Endothelial cell of umbilical vein (primary cell): Measurements from ENCODE around the gene DPP6. TPM values are rescaled to one million over a fixed set of nuclear protein-coding genes. Genes with fewer than 3 reads are reported as not detected.

Experiments used
- BruUV-seq: library from RNA; stranded (reverse); fragments of 400-500 nt; replicated peaks from 2 replicates; lab custom pipeline; 2021; lab: Mats Ljungman, UMichigan
- CTCF ChIA-PET: fragments of 300-600, 350-600 bp; sonication (Branson Sonifier 250); formaldehyde crosslinking; loops from one replicate; lab custom pipeline; 2021; ENCODE audit warnings: antibody characterized with exemption, inconsistent platforms; lab: Charles Lee
- POLR2A ChIA-PET: fragments of 300-600, 350-600 bp; sonication (Branson Sonifier 250); formaldehyde crosslinking; loops from one replicate; lab custom pipeline; 2021; ENCODE audit warnings: antibody characterized with exemption, inconsistent platforms; lab: Charles Lee
- DNase-seq: peaks from one replicate; pipeline ENCODE4 v3.0.0-alpha.2; 2011; ENCODE audit warnings: low read depth, low spot score
- FAIRE-seq: peaks from 2 replicates; lab custom pipeline; 2011; peaks lifted over from hg19 to GRCh38; lab: Jason Lieb, UNC
- H2AFZ ChIP-seq: 2 replicates; pipeline ENCODE4 v1.6.0; 2012; ENCODE audit warnings: low read depth, low read length, control low read depth, inconsistent platforms
- H3K27ac ChIP-seq: 2 replicates; pipeline ENCODE4 v1.5.1; 2011; ENCODE audit warnings: low read depth, mild to moderate bottlenecking, control low read depth, low read length, moderate library complexity; ENCODE audit not compliant: insufficient read depth
- H3K27me3 ChIP-seq, 2 experiments: 2 replicates each; pipeline versions ENCODE4 v1.6.0 to v1.6.1; 2011; ENCODE audit warnings: low read length in 2 of 2, mixed read lengths in 1 of 2; ENCODE audit not compliant: control insufficient read depth in 2 of 2, insufficient read depth in 2 of 2
- H3K36me3 ChIP-seq, 2 experiments: 2 replicates in 1 of 2; 3 replicates in 1 of 2; pipeline ENCODE4 v1.5.1; 2011; ENCODE audit warnings: low read length in 2 of 2, mild to moderate bottlenecking in 1 of 2, moderate library complexity in 1 of 2; ENCODE audit not compliant: control insufficient read depth in 2 of 2, insufficient read depth in 2 of 2; ENCODE audit errors: extremely low read depth in 1 of 2
- H3K4me1 ChIP-seq: 3 replicates; pipeline ENCODE4 v1.5.1; 2011; ENCODE audit warnings: mild to moderate bottlenecking, low read length; ENCODE audit not compliant: control insufficient read depth, insufficient read depth; ENCODE audit errors: extremely low read depth
- H3K4me2 ChIP-seq: 2 replicates; pipeline ENCODE4 v1.6.1; 2011; ENCODE audit warnings: low read length, control low read depth, mixed read lengths; ENCODE audit not compliant: insufficient read depth
- H3K4me3 ChIP-seq, 3 experiments: fragments of 200-600 bp in 1 of 3; sonication (generic), shearing (Covaris generic) in 1 of 3; replicated peaks in 1 of 3; 2 replicates each; pipeline ENCODE4 v1.5.1; 2011 to 2016; ENCODE audit warnings: control low read depth in 3 of 3, low read length in 3 of 3, mild to moderate bottlenecking in 2 of 3, inconsistent platforms in 1 of 3, low read depth in 1 of 3, moderate library complexity in 1 of 3; ENCODE audit not compliant: insufficient read depth in 1 of 3
- H3K79me2 ChIP-seq: 2 replicates; pipeline ENCODE4 v1.6.0; 2012; ENCODE audit warnings: low read length, inconsistent platforms; ENCODE audit not compliant: control insufficient read depth, insufficient read depth
- H3K9ac ChIP-seq: replicated peaks from 2 replicates; pipeline ENCODE3; 2011; ENCODE audit warnings: low read length, control low read depth; ENCODE audit not compliant: insufficient read depth; ENCODE audit errors: extremely low read depth
- H3K9me1 ChIP-seq: replicated peaks from 3 replicates; pipeline ENCODE4 v1.6.0; 2011; ENCODE audit warnings: mild to moderate bottlenecking, low read length; ENCODE audit not compliant: control insufficient read depth, insufficient read depth; ENCODE audit errors: extremely low read depth
- H3K9me3 ChIP-seq: replicated peaks from 2 replicates; pipeline ENCODE4 v1.5.1; 2012; ENCODE audit warnings: low read length, inconsistent platforms; ENCODE audit not compliant: control insufficient read depth, insufficient read depth
- H4K20me1 ChIP-seq: replicated peaks from 2 replicates; pipeline ENCODE3; 2011; ENCODE audit warnings: mild to moderate bottlenecking, low read length; ENCODE audit not compliant: control insufficient read depth, insufficient read depth; ENCODE audit errors: extremely low read depth
- CTCF ChIP-seq, 2 donors: IDR thresholded peaks; 1 replicate in 1 of 2; 2 replicates in 1 of 2; pipeline ENCODE4 v1.5.1; 2011; ENCODE audit warnings: low read length in 2 of 2, mild to moderate bottlenecking in 2 of 2, moderate library complexity in 2 of 2, control low read depth in 1 of 2, inconsistent platforms in 1 of 2, low read depth in 1 of 2; ENCODE audit not compliant: insufficient read depth in 1 of 2; ENCODE audit errors: extremely low read depth in 1 of 2
- EZH2 ChIP-seq: IDR thresholded peaks from 2 replicates; pipeline ENCODE4 v1.6.1; 2012; ENCODE audit warnings: borderline replicate concordance, low read depth, mild to moderate bottlenecking, moderate library complexity, low read length, inconsistent platforms; ENCODE audit not compliant: severe bottlenecking
- FOS ChIP-seq: IDR thresholded peaks from 2 replicates; pipeline ENCODE4 v1.6.1; 2011; ENCODE audit warnings: mild to moderate bottlenecking, low read length, moderate library complexity, borderline replicate concordance; ENCODE audit not compliant: insufficient read depth
- GATA2 ChIP-seq: IDR thresholded peaks from 2 replicates; pipeline ENCODE4 v1.7.0; 2011; ENCODE audit warnings: low read depth, mild to moderate bottlenecking, moderate library complexity, mixed read lengths, low read length; ENCODE audit not compliant: insufficient read length, insufficient read depth
- JUN ChIP-seq: IDR thresholded peaks from 2 replicates; pipeline ENCODE4 v1.6.1; 2011; ENCODE audit warnings: borderline replicate concordance, low read depth; ENCODE audit not compliant: insufficient read length, insufficient read depth
- MAX ChIP-seq: IDR thresholded peaks from 2 replicates; pipeline ENCODE4 v1.6.1; 2011; ENCODE audit not compliant: insufficient read depth, insufficient read length
- MYC ChIP-seq: IDR thresholded peaks from one replicate; pipeline ENCODE4 v1.6.1; 2011; ENCODE audit warnings: mild to moderate bottlenecking, low read depth, low read length
- POLR2A ChIP-seq: IDR thresholded peaks from 2 replicates; pipeline ENCODE4 v1.6.1; 2012; ENCODE audit warnings: low read depth, mild to moderate bottlenecking, control low read depth, low read length
- POLR2AphosphoS5 ChIP-seq: IDR thresholded peaks from 2 replicates; pipeline ENCODE4 v1.6.1; 2012; ENCODE audit warnings: low read depth, mild to moderate bottlenecking, control low read depth, low read length, moderate library complexity; ENCODE audit not compliant: insufficient read depth
- dilution Hi-C: fragments of 300-500 bp; cut with MboI; formaldehyde crosslinking; loops from one replicate; pipeline ENCODE4 v1.15.0; 2019; ENCODE audit warnings: low sequenced_read_pairs; ENCODE audit not compliant: extremely low pct_ligation_motif_present
- intact Hi-C: fragments of 100-400 bp; cut with micrococcal nuclease; formaldehyde crosslinking; loops from one replicate; pipeline ENCODE4 v1.10.0; 2022
- polyA plus RNA-seq, 4 experiments: library from polyadenylated mRNA; depleted of rRNA in 3 of 4; stranded (reverse) in 3 of 4; unstranded in 1 of 4; fragments of >200 nt; gene quantifications; 2 replicates each; pipeline versions ENCODE4 v1.2.1 to v1.2.3, GENCODE V29; 2011 to 2012; ENCODE audit warnings: missing spikeins in 1 of 4
- total RNA-seq: library from RNA; stranded (reverse); gene quantifications from 2 replicates; pipeline ENCODE4 v1.2.3, GENCODE V29; 2021

Gene DPP6
- total and polyA plus RNA-seq, 2 donors (not counting 3 experiments of a cell fraction or from before 2014, with no cell fraction given), result not detected

GRCh38 chr7:154623399-154623798, 571.2 kb downstream of the DPP6 start:
- no peak overlapping the region for H3K4me3 ChIP-seq
- DNase-seq (no peak), FAIRE-seq (no peak)
- dilution Hi-C loops, result no loop called here
- H3K79me2 ChIP-seq, result no peaks in the 10 kb centered on the region
- H3K27me3 ChIP-seq, result no peaks in the 10 kb centered on the region
- H3K9me3 ChIP-seq, result peaks cover 7% of the 10 kb centered on the region
- TF ChIP-seq MAX (no peak), FOS (no peak), JUN (no peak), GATA2 (no peak), EZH2 (no peak), POLR2A (no peak), MYC (no peak), CTCF (IDR thresholded peaks at IDR 0.05; ENCODE audit: extremely low read depth in 1 of 2, insufficient read depth in 1 of 2, low read depth in 1 of 2, low read length in 2 of 2) (no peak), POLR2AphosphoS5 (no peak)
- ChIA-PET POLR2A (no interaction called here), CTCF (no interaction called here)
- no peak overlapping the region for H3K27ac ChIP-seq
- no peak overlapping the region for H3K9ac ChIP-seq
- no peak overlapping the region for H2AFZ ChIP-seq
- no peaks in the 10 kb centered on the region for H4K20me1 ChIP-seq
- H3K9me1 ChIP-seq, result no peaks in the 10 kb centered on the region
- H3K4me2 ChIP-seq, result no peak overlapping the region
- H3K4me1 ChIP-seq, result no peaks in the 10 kb centered on the region
- BruUV-seq, result no TSS peak
- intact Hi-C loops, result no loop called here
- no peaks in the 10 kb centered on the region for H3K36me3 ChIP-seq
